SK-N-MC (cell line): ENCODE results near the gene ZNF384.

Source experiments
- EZH2 ChIP-seq: fragments of 200-600 bp; sonication (generic); IDR thresholded peaks from one replicate; pipeline ENCODE4 v1.6.1; 2017; ENCODE audit warnings: antibody characterized with exemption
- POLR2AphosphoS5 ChIP-seq: IDR thresholded peaks from 2 replicates; pipeline ENCODE4 v1.6.1; 2012; ENCODE audit warnings: mild to moderate bottlenecking, low read depth, low read length, borderline replicate concordance

DNA sequence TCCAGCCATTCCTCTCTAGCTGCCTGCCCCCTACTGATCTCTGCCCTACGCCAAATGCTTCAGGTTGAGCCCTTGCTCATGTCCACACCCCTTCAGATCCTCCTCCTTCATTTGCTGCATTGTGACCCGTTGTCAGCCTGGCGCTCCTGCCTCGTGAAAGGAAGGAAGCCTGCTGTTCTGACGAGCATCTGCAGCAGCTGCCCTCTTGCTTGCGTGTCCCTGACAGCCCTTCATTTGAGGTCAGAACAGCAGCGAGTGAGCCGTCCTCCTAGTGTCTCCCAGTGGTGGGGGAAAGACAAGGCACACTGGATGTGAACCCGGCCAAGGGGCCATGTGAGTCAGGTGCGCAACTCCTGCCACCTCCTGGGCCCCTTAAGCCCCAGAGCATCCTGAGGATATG is 14.5 kb upstream of the ZNF384 start:
- no peak for TF ChIP-seq EZH2
- no peak for TF ChIP-seq POLR2AphosphoS5
